NB4 (cell line): Measurements from ENCODE around the gene SLC25A39.

Experiments
- DNase-seq: peaks from one replicate; pipeline ENCODE4 v3.0.0; 2010; ENCODE audit warnings: low read depth
- H3K4me3 ChIP-seq: one replicate; pipeline ENCODE4 v1.5.1; 2011; ENCODE audit warnings: mild to moderate bottlenecking, low read depth, low read length, moderate library complexity
- CTCF ChIP-seq: IDR thresholded peaks from one replicate; pipeline ENCODE4 v1.5.1; 2012; ENCODE audit warnings: low read depth, low read length
- MYC ChIP-seq: IDR thresholded peaks from 2 replicates; pipeline ENCODE4 v1.6.1; 2011; ENCODE audit warnings: low read depth, low read length
- POLR2A ChIP-seq: IDR thresholded peaks from 2 replicates; pipeline ENCODE4 v1.6.1; 2011; ENCODE audit warnings: mild to moderate bottlenecking; ENCODE audit not compliant: insufficient read length; ENCODE audit errors: extremely low read depth
- TF ChIP-seq, protein P1 (sequence below): IDR thresholded peaks from 2 replicates; pipeline ENCODE4 v1.6.1; 2011; ENCODE audit warnings: low read depth, low read length

Gene SLC25A39

GRCh38 chr17:44308320-44308818 lies 16.3 kb downstream of the SLC25A39 start, which contains the start of gene RUNDC3A:
Gene RUNDC3A (plus strand): TSS chr17:44308601. CDS start chr17:44308833, 232 bp downstream.
- TF ChIP-seq POLR2A (no peak), MYC (no peak), CTCF (no peak)
- TF ChIP-seq, protein P1, sequence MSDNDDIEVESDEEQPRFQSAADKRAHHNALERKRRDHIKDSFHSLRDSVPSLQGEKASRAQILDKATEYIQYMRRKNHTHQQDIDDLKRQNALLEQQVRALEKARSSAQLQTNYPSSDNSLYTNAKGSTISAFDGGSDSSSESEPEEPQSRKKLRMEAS: no peak
- no peak within 1 kb of the TSS for H3K4me3 ChIP-seq
- DNase-seq: peak; percentile 74

DNA sequence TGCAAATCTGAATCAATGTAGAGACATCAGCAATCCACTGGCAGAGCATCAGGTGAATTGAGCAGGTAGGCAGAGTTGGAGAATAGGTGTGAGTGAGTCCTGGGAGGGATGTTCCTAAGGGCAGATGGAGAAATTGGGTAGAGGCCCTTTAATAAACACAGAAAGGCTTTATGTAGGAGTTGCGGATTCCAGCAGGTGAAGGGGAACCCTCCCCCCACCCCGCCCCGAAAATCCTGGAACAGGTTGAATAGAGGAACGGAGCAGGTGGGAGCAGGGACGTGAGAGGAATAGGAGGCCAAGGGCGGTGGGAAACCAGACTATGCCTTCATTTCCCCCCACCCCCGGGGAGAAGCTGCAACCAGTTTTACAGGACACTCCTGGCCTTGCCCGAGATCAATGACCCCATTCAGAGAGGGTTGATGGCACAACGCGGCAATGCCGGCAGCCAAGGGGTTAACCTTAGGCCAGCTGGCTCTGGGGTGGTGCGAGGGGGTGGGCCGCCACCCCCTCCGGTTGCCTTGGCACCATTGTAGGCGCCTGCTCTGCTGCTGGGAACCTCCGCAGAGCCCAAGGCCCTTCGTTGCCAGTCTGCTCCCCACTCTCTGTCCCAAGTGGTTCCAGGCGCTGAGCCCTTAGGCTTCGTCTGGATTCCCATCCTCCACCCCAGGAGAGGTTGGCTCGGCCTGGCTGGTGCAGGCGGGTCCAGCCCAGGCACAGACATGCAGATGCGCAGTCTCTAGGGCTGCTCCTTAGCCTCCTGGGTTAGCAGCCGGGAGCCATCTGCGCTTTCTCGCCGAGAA lies 17.0 kb downstream of the SLC25A39 start:
- H3K4me3 ChIP-seq: no peak overlapping the region
- TF ChIP-seq, protein P1: no peak
- TF ChIP-seq POLR2A (no peak), CTCF (no peak), MYC (no peak)
- no peak for DNase-seq

DNA sequence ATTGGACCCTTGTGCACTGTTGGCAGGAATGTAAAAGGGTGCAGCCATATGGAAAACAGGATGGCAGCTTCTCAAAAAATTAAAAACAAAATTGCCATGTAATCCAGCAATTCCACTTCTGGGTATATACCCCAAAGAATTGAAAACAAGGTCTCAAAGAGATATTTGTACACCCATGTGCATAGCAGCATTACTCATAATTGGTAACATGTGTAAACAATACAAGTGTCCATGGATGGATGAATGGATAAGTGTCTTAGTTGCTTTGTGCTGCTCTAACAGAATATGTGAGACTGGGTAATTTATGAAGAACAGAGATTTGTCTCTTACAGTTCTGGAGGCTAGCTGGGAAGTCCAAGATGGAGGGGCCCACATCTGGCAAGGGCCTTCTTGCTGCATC lies 20.0 kb downstream of the SLC25A39 start:
- no peak for DNase-seq
- no peak for TF ChIP-seq CTCF
- no peak for TF ChIP-seq MYC
- TF ChIP-seq, protein P1: no peak
- TF ChIP-seq POLR2A: no peak
- no peak overlapping the region for H3K4me3 ChIP-seq

- no peak for DNase-seq
- TF ChIP-seq MYC (no peak), POLR2A (no peak), CTCF (no peak)
- TF ChIP-seq, protein P1: no peak
- no peak overlapping the region for H3K4me3 ChIP-seq
These were observed 26.6 kb downstream of the SLC25A39 start for GRCh38 chr17:44297975-44298374.

- DNase-seq: no peak
- TF ChIP-seq MYC (no peak), POLR2A (no peak), CTCF (no peak)
- TF ChIP-seq, protein P1: no peak
- H3K4me3 ChIP-seq: no peak overlapping the region
These were observed 31.0 kb downstream of the SLC25A39 start for GRCh38 chr17:44293509-44294226.
